ENCODE measurements around the gene KDM2B. TPM values are rescaled to one million over a fixed set of nuclear protein-coding genes. Genes with fewer than 3 reads are reported as not detected.

The KDM2B gene
- total RNA-seq, 1 experiment from 2014 or later: 24.7 TPM

- intact Hi-C loops (cut with micrococcal nuclease; ENCODE audit: unreplicated experiment): no loop called here
- Mint-ChIP-seq H3K4me3 (ENCODE audit: low read depth, unreplicated experiment) (no peak overlapping the region), H3K9me3 (ENCODE audit: low read depth, unreplicated experiment) (no peaks in the 10 kb centered on the region), H3K27ac (ENCODE audit: unreplicated experiment) (no peak overlapping the region), H3K27me3 (ENCODE audit: unreplicated experiment) (no peaks in the 10 kb centered on the region), H3K4me1 (ENCODE audit: low read depth, unreplicated experiment) (peaks cover 9% of the 10 kb centered on the region), H3K36me3 (ENCODE audit: insufficient read depth, unreplicated experiment) (peaks cover 43% of the 10 kb centered on the region)
- CTCF ChIA-PET: interaction anchor here (1.0 kb wide), 1 partner anchor 38 kb away, joined by 3 read pairs; no protein-coding TSS in a partner anchor
- DNase-seq: no peak
- TF ChIP-seq, protein P1, sequence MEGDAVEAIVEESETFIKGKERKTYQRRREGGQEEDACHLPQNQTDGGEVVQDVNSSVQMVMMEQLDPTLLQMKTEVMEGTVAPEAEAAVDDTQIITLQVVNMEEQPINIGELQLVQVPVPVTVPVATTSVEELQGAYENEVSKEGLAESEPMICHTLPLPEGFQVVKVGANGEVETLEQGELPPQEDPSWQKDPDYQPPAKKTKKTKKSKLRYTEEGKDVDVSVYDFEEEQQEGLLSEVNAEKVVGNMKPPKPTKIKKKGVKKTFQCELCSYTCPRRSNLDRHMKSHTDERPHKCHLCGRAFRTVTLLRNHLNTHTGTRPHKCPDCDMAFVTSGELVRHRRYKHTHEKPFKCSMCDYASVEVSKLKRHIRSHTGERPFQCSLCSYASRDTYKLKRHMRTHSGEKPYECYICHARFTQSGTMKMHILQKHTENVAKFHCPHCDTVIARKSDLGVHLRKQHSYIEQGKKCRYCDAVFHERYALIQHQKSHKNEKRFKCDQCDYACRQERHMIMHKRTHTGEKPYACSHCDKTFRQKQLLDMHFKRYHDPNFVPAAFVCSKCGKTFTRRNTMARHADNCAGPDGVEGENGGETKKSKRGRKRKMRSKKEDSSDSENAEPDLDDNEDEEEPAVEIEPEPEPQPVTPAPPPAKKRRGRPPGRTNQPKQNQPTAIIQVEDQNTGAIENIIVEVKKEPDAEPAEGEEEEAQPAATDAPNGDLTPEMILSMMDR (IDR thresholded peaks at IDR 0.05; ENCODE audit: unreplicated experiment): no peak
- BruUV-seq (replicated peaks): no TSS peak
Measured at GRCh38 chr12:121405211-121405610, 175.6 kb downstream of the KDM2B start.

- no TSS peak for BruUV-seq (replicated peaks)
- intact Hi-C loops (cut with micrococcal nuclease; ENCODE audit: unreplicated experiment): loop anchor here (5.0 kb wide), 2 partner anchors 52 to 72 kb away; partner anchors contain the start of gene ANAPC5
- Mint-ChIP-seq H3K4me3 (ENCODE audit: low read depth, unreplicated experiment) (no peak overlapping the region), H3K27me3 (ENCODE audit: unreplicated experiment) (no peaks in the 10 kb centered on the region), H3K27ac (ENCODE audit: unreplicated experiment) (no peak overlapping the region), H3K9me3 (ENCODE audit: low read depth, unreplicated experiment) (no peaks in the 10 kb centered on the region), H3K36me3 (ENCODE audit: insufficient read depth, unreplicated experiment) (peaks cover 48% of the 10 kb centered on the region), H3K4me1 (ENCODE audit: low read depth, unreplicated experiment) (peaks cover 9% of the 10 kb centered on the region)
- DNase-seq: no peak
- TF ChIP-seq, protein P1 (IDR thresholded peaks at IDR 0.05; ENCODE audit: unreplicated experiment): no peak
- CTCF ChIA-PET: interaction anchor here (0.6 to 1.0 kb wide), 2 partner anchors 39 to 44 kb away, joined by 3 read pairs; no protein-coding TSS in a partner anchor
Measured at GRCh38 chr12:121404734-121405133, 176.1 kb downstream of the KDM2B start.

DNA sequence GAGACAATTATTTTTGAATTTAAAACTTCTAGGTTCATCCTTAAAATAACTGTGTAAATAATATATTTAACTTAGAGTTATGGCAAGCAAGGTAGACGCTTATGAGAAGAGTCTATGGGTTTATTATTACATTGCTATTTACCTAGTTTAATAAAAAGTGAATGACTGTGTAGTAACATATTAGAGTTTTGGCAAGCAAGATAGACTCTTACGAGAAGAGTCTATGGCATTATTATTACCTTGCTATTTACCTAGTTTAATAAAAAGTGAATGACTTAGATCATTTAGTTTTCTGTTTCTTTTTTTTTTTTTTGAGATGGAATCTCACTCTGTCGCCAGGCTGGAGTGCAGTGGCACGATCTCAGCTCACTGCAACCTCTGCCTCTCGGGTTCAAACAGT, 177.1 kb downstream of the KDM2B start:
- CTCF ChIA-PET: interaction anchor here (0.7 kb wide), 1 partner anchor 771 kb away, joined by 11 read pairs; no protein-coding TSS in a partner anchor
- BruUV-seq (replicated peaks): no TSS peak
- no peak overlapping the region for H3K4me3 Mint-ChIP-seq (ENCODE audit: low read depth, unreplicated experiment)
- TF ChIP-seq, protein P1 (IDR thresholded peaks at IDR 0.05; ENCODE audit: unreplicated experiment): no peak
- DNase-seq: no peak
- no peaks in the 10 kb centered on the region for H3K9me3 Mint-ChIP-seq (ENCODE audit: low read depth, unreplicated experiment)
- no peaks in the 10 kb centered on the region for H3K27me3 Mint-ChIP-seq (ENCODE audit: unreplicated experiment)
- H3K27ac Mint-ChIP-seq (ENCODE audit: unreplicated experiment): no peak overlapping the region
- peaks cover 9% of the 10 kb centered on the region for H3K4me1 Mint-ChIP-seq (ENCODE audit: low read depth, unreplicated experiment)
- H3K36me3 Mint-ChIP-seq (ENCODE audit: insufficient read depth, unreplicated experiment): peaks cover 55% of the 10 kb centered on the region
- intact Hi-C loops (cut with micrococcal nuclease; ENCODE audit: unreplicated experiment): loop anchor here (5.0 kb wide), 2 partner anchors 51 to 71 kb away; partner anchors contain the start of gene ANAPC5

DNA sequence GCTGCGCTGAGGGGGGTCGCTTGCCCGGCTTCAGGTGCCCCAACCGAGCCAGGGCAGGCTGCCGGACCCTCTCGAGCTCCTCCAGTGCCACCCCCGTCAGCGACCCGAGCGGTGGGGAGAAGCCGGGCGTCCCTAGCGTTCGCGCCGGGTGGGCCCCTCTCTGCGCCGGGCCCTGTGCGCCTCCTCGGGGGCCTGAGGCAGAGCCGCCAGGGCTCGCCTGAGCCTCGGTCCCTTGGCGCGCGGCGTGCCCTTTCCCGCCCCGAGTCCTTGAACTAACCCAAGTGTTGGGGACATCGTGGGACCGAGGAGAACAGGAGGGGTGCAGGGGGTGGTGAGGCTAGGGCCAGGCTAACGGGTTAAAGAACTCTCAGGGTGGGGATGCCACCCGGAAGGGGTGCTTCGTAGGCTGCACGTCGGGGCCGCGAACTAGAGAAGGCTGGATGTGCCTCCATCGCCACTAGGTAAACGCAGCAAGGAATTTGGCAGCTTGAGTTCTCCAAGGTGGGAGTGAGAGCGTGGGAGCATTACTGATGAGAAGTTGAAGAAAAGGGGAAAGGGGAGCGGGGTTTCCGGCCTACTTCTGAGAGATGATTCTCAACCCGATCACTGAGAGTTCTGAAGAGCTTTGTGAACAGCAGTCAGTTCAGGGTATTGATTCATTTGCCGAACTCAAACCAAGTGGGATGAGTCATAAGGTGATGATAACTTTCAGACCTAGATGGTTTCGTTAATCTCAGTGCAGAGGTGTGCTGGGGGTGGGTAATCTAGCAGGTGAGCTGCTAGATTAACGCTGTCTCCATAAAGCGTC, 180.3 kb downstream of the KDM2B start:
- peak overlapping the region; percentile 45 for H3K27ac Mint-ChIP-seq (ENCODE audit: unreplicated experiment)
- peaks cover 9% of the 10 kb centered on the region for H3K4me1 Mint-ChIP-seq (ENCODE audit: low read depth, unreplicated experiment)
- peak overlapping the region; percentile 72 for H3K4me3 Mint-ChIP-seq (ENCODE audit: low read depth, unreplicated experiment)
- peaks cover 48% of the 10 kb centered on the region for H3K36me3 Mint-ChIP-seq (ENCODE audit: insufficient read depth, unreplicated experiment)
- no peaks in the 10 kb centered on the region for H3K27me3 Mint-ChIP-seq (ENCODE audit: unreplicated experiment)
- intact Hi-C loops (cut with micrococcal nuclease; ENCODE audit: unreplicated experiment): loop anchor here (5.0 kb wide), 2 partner anchors 48 to 68 kb away; partner anchors contain the start of gene ANAPC5
- CTCF ChIA-PET: interaction anchor here (0.6 to 2.7 kb wide), 6 partner anchors 10 to 384 kb away, joined by 3 to 11 read pairs (median 5); no protein-coding TSS in a partner anchor
- DNase-seq: peak; percentile 37
- BruUV-seq (replicated peaks): no TSS peak
- TF ChIP-seq, protein P1 (IDR thresholded peaks at IDR 0.05; ENCODE audit: unreplicated experiment): no peak
- no peaks in the 10 kb centered on the region for H3K9me3 Mint-ChIP-seq (ENCODE audit: low read depth, unreplicated experiment)
